Measurements from ENCODE around the gene ABCD2. TPM values are rescaled to one million over a fixed set of nuclear protein-coding genes. Genes with fewer than 3 reads are reported as not detected.
"Not testable (repeated sequence)": the region's sequence is repeated elsewhere in the genome, so short reads cannot be mapped to it uniquely, and the experiment has no call there.

The ABCD2 gene
- total and polyA plus RNA-seq, 8 donors, result 0.08 to 0.52 (median 0.13) TPM

DNA sequence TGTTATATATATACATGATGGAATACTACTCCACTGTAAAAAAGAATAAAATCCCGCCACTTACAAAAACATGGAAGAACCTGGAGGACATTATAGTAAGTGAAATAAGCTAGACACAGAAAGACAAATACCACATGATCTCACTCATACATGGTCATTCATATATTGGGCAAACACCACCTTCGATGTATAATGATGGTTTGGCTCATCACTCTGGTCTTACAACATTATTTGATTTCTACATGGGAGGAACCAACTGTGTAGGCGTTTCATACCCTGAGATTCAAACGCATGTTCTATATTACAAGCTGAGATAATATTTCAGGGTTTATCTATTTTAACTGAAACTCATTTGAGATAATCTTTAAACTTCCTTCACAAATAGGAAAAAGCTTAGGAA is 48.3 kb downstream of the ABCD2 start:
- Histone ChIP-seq H3K27me3 (no peaks in the 10 kb centered on the region), H3K27ac (no peak overlapping the region), H3K4me1 (no peaks in the 10 kb centered on the region), H3K4me3 (no peak overlapping the region), H3K36me3 (no peaks in the 10 kb centered on the region), H3K9me3 (peaks cover 0 to 14% of the 10 kb centered on the region in 2 donors)
- TF ChIP-seq, protein P1, sequence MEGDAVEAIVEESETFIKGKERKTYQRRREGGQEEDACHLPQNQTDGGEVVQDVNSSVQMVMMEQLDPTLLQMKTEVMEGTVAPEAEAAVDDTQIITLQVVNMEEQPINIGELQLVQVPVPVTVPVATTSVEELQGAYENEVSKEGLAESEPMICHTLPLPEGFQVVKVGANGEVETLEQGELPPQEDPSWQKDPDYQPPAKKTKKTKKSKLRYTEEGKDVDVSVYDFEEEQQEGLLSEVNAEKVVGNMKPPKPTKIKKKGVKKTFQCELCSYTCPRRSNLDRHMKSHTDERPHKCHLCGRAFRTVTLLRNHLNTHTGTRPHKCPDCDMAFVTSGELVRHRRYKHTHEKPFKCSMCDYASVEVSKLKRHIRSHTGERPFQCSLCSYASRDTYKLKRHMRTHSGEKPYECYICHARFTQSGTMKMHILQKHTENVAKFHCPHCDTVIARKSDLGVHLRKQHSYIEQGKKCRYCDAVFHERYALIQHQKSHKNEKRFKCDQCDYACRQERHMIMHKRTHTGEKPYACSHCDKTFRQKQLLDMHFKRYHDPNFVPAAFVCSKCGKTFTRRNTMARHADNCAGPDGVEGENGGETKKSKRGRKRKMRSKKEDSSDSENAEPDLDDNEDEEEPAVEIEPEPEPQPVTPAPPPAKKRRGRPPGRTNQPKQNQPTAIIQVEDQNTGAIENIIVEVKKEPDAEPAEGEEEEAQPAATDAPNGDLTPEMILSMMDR (IDR thresholded peaks at IDR 0.05), result no peak
- no peak for ATAC-seq
- no peak for DNase-seq
- intact Hi-C loops (cut with DNase I), result no loop called here

DNA sequence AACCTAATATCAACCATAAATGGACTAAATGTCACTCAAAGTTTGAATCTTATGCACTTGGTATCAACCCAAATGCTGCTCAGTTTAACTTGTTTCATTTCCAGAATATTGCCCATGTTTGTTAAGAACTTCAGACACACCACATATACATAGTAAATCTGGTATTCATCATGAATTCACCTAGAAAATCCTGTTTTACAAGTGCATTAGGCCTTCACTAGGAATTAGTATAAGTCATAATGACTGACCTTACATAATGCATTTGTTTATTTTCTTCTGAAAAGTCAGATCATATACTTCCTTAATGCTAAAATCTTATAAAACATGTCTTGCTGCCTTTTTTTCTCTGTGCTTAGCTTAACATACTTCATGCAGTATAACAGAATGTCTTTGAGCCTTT is 66.1 kb downstream of the ABCD2 start:
- Histone ChIP-seq H3K36me3 (no peaks in the 10 kb centered on the region), H3K4me3 (no peak overlapping the region), H3K27me3 (no peaks in the 10 kb centered on the region), H3K27ac (no peak overlapping the region), H3K4me1 (no peaks in the 10 kb centered on the region), H3K9me3 (peaks cover 0 to 21% of the 10 kb centered on the region in 2 donors)
- intact Hi-C loops (cut with DNase I), result no loop called here
- TF ChIP-seq, protein P1 (IDR thresholded peaks at IDR 0.05), result no peak
- ATAC-seq (no peak), DNase-seq (no peak)

DNA sequence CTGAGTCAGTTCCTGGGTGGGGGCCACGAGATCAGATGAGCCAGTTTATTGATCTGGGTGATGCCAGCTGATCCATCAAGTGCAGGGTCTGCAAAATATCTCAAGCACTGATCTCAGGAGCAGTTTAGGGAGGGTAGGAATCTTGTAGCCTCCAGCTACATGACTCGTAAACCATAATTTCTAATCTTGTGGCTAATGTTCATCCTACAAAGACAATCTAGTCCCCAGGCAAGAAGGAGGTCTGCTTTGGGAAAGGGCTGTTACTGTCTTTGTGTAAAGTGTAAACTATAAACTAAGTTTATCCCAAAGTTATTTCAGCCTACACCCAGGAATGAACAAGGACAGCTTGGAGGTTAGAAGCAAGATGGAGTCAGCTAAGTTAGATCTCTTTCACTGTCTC is 75.4 kb downstream of the ABCD2 start:
- DNase-seq; H3K4me3 ChIP-seq; ATAC-seq; H3K27me3 ChIP-seq; H3K27ac ChIP-seq; intact Hi-C loops (cut with DNase I); H3K4me1 ChIP-seq; H3K9me3 ChIP-seq; H3K36me3 ChIP-seq: not testable (repeated sequence)

DNA sequence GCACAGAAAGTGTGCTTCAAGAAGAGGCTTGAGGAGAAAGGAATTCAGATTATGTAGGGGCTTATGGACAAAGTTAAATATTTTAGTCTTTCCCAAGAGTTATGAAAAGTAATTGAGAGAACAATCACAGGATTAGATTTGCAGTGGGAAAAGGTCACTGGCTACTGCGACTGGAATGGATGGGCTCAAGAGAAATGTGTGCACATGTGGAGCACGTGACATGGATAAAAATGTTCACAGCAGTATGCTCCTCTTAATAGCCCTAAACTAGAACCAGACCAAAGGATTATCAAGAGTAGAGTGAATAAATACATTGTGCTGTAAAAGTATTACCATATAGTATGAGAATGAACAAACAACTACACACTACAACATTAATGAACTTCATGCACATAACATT is 78.1 kb downstream of the ABCD2 start:
- DNase-seq (no peak), ATAC-seq (no peak)

DNA sequence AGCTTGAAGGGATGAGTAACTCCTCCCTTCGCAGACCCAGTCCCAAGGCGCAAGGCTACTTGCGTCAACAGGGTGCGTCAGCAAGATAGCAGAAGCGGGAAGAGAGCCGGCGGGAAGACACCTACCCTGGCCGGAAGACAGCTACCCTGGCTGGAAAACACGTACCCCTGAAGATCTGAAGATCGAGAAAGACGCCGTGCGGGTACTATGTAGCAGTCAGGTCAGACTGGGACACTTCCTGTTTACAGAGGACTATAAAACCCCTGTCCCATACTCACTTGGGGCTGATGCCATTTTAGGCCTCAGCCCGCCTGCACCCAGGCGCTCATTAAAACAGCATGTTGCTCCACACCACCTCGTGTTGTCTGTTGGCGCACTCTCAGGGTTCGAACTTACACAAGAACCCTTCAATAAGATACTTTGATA is 80.9 kb downstream of the ABCD2 start:
- H3K27me3 ChIP-seq, result no peaks in the 10 kb centered on the region
- H3K9me3 ChIP-seq, result no peaks in the 10 kb centered on the region
- no peak for ATAC-seq
- H3K27ac ChIP-seq, result no peak overlapping the region
- intact Hi-C loops (cut with DNase I), result no loop called here
- no peak overlapping the region for H3K4me3 ChIP-seq
- no peaks in the 10 kb centered on the region for H3K4me1 ChIP-seq
- H3K36me3 ChIP-seq, result no peaks in the 10 kb centered on the region
- TF ChIP-seq, protein P1 (IDR thresholded peaks at IDR 0.05), result no peak
- no peak for DNase-seq

More for the DNA sequence above, 78.1 kb downstream of the ABCD2 start:
- no peak overlapping the region for H3K4me3 ChIP-seq
- TF ChIP-seq, protein P1 (IDR thresholded peaks at IDR 0.05), result no peak
- intact Hi-C loops (cut with DNase I), result no loop called here
- no peaks in the 10 kb centered on the region for H3K36me3 ChIP-seq
- H3K9me3 ChIP-seq, result no peaks in the 10 kb centered on the region
- no peaks in the 10 kb centered on the region for H3K4me1 ChIP-seq
- H3K27me3 ChIP-seq, result no peaks in the 10 kb centered on the region
- H3K27ac ChIP-seq, result no peak overlapping the region

DNA sequence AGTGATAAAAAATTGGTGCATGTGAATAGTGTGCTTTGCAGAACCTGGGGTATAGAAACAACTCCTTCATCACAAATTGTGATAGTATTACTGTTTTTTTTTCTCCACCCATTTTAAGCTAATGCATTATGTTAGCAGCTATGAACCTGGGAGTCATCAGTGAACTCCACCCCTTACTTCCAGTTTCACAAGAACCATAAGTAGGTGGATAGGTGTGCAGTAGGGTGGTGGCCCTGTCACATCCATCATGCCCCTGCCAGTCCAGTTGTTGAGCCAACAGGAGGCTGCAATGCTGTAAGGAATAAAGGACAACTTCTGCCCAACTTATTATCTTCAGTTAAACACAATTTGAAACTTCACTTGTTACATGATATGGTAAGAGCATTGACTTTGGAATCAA is 85.7 kb downstream of the ABCD2 start:
- ATAC-seq (no peak), DNase-seq (no peak)
- Histone ChIP-seq H3K27me3 (no peaks in the 10 kb centered on the region), H3K36me3 (no peaks in the 10 kb centered on the region), H3K4me3 (no peak overlapping the region), H3K9me3 (no peaks in the 10 kb centered on the region), H3K4me1 (no peaks in the 10 kb centered on the region), H3K27ac (no peak overlapping the region)
- intact Hi-C loops (cut with DNase I), result no loop called here
- TF ChIP-seq, protein P1 (IDR thresholded peaks at IDR 0.05), result no peak

Data from left lung (tissue), 10 donors.